HFF-Myc (cell line): ENCODE results near the gene CHRNB2.

ENCODE experiments used
- DNase-seq: peaks from one replicate; pipeline ENCODE4 v3.0.0-alpha.2; 2011; ENCODE audit warnings: low read depth; ENCODE audit errors: extremely low read depth
- H3K4me3 ChIP-seq: replicated peaks from 2 replicates; pipeline ENCODE4 v1.5.1; 2011; ENCODE audit warnings: low read depth, mild to moderate bottlenecking, control low read depth, low read length
- CTCF ChIP-seq: IDR thresholded peaks from 2 replicates; pipeline ENCODE4 v1.5.1; 2012; ENCODE audit warnings: mild to moderate bottlenecking, low read depth, low read length, control low read depth; ENCODE audit errors: missing control alignments

CHRNB2 gene

GRCh38 chr1:154624746-154625643 is 57.4 kb downstream of the CHRNB2 start:
- DNase-seq, result no peak
- no peak for TF ChIP-seq CTCF
- no peak overlapping the region for H3K4me3 ChIP-seq

GRCh38 chr1:154626456-154627256 is 59.1 kb downstream of the CHRNB2 start:
- TF ChIP-seq CTCF, result no peak
- peak overlapping the region; percentile 86 for H3K4me3 ChIP-seq
- DNase-seq, result no peak

- TF ChIP-seq CTCF, result no peak
- no peak for DNase-seq
- peak overlapping the region; percentile 86 for H3K4me3 ChIP-seq
Observed at GRCh38 chr1:154627257-154628120, 59.9 kb downstream of the CHRNB2 start.

- no peak for TF ChIP-seq CTCF
- DNase-seq, result no peak
- peak overlapping the region; percentile 86 for H3K4me3 ChIP-seq
Observed at GRCh38 chr1:154628121-154628405, 60.5 kb downstream of the CHRNB2 start.

GRCh38 chr1:154629061-154629674 is 61.6 kb downstream of the CHRNB2 start:
- TF ChIP-seq CTCF, result no peak
- no peak overlapping the region for H3K4me3 ChIP-seq
- DNase-seq, result no peak
